Jurkat, Clone E6-1 (cell line): ENCODE measurements around the gene FAM9B.

Source experiments
- DNase-seq: peaks from one replicate; pipeline ENCODE4 v3.0.0-alpha.2; 2011; ENCODE audit warnings: low read depth, low spot score
- H3K4me3 ChIP-seq: 2 replicates; pipeline ENCODE4 v1.5.1; 2011; ENCODE audit warnings: mild to moderate bottlenecking, low read length, control low read depth, moderate library complexity

The FAM9B gene

DNA sequence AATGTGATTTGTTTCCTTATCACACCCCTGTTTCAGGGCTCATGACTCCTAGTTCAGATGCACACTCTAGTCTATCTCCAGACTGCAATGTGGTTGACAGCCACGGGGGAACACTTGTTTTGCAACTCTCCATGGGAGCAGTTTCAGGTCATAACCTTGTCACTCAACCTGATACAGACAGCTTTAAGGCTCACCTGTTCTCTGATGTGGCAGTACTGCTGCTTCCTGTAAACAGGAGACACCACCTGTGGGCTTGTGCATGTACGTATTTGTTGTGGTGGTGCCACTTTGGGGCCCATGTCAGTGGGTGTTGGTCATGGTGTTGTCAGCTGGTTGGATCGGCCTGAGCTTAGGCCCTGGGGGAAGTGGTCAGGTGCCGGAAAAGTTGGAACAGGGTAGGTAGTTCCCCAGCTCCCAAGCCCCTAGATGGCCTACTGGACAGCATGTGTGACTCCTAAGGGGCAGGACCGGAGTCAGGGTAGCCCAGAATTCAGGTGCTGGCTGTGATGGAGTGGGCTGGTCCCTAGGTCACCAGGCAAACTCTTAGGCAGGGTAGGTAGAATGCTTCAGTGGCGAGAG lies 46.2 kb downstream of the FAM9B start:
- no peak overlapping the region for H3K4me3 ChIP-seq
- peak; percentile 7 for DNase-seq

DNA sequence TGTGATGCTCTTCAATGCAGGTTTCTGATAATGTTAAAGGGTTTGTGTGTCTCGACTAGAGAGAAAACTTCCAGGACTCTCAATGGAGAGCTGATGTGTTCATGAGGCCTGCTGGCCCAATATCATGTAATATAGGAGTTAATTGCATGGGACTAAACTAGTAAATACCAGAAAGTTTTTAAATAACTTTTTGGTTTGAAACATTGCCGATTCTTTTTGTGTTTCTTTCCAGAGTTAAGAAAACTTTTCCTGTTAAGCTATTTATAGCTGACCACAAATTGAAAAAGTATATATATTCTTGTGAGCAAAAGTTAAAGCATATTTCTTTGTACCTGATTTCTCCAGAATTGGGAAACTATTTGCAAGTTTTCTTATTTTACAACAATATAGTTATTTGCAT lies 49.7 kb downstream of the FAM9B start:
- no peak overlapping the region for H3K4me3 ChIP-seq
- DNase-seq = no peak

GRCh38 chrX:8981723-8982122 lies 52.2 kb downstream of the FAM9B start:
- DNase-seq = no peak
- H3K4me3 ChIP-seq = no peak overlapping the region

GRCh38 chrX:8980756-8981155 lies 53.2 kb downstream of the FAM9B start:
- no peak overlapping the region for H3K4me3 ChIP-seq
- no peak for DNase-seq
